ENCODE measurements around the gene TDRD9.

TDRD9 gene

DNA sequence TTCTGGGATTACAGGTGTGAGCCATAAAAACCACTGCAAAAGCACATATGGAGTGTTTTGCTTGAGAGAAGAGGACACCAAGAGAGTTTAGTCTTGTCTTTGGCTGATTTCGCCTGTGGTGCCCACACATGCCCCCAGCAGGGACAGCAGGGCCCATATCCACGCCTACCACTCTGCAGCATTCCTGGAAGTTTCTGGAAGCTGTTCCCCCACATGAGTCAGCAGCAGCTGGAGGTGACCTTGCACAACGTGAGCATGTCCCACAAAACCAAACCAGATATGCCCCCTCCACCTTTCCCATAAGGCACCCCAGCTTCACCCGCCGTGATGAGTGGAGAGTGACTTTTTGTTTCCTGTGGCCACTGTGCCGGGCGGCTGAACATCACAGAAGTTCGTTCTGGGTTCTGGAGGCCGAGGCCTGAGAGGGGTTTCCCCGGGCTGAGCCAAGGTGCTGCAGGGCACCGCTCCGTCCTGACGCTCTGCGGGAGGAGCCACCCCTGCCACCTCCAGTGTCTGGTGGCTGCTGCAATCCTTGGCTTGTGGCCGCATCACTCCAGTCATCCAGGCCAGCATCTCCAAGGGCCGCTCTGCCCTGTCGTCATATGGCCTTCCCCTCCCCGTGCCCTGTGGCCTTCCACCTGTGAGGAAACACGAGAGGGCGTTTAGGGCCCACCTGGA lies 162.0 kb downstream of the TDRD9 start:
- DNase-seq (ENCODE audit: low read depth in 2 of 2): no peak

DNA sequence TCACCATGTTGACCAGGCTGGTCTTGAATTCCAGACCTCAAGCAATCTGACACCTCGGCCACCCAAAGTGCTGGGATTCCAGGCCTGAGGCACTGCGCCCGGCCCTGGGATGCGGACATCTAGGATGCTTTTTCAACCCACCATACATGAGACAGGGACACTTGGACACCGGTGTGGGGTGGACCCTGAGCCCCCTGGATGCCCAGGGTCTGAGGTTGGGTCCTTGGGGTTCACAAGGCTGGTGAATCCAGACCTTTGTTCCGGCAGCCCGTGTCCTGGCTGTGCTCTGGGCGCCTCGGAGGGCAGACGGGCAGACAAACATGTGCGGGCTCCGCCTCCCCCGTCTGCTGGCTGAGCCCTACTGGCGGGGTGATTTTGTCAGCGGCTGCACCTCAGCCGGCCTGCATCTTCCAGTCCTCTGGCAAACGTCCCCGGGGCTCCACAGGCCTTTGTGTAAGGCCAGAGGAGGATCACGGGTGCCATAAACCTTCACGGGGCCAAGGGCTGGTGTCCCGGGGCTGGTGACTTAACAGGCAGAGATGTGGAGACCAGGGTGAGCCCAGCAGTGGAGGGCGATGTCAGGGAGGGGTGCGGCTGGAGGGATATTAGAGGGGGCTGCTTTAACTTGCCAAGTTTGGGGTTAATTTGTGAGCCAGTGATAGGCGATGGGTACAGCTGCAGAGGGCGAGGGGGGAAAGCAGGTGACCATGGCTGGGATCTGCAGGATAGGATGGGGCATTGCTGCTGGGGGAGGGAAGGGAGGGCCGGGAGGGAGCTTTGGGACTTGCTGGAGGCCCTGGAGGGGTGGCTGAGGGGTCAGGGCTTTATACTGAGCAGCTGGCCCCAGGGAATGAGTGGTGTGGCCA lies 163.0 kb downstream of the TDRD9 start:
- no peak for DNase-seq (ENCODE audit: low read depth in 2 of 2)

DNA sequence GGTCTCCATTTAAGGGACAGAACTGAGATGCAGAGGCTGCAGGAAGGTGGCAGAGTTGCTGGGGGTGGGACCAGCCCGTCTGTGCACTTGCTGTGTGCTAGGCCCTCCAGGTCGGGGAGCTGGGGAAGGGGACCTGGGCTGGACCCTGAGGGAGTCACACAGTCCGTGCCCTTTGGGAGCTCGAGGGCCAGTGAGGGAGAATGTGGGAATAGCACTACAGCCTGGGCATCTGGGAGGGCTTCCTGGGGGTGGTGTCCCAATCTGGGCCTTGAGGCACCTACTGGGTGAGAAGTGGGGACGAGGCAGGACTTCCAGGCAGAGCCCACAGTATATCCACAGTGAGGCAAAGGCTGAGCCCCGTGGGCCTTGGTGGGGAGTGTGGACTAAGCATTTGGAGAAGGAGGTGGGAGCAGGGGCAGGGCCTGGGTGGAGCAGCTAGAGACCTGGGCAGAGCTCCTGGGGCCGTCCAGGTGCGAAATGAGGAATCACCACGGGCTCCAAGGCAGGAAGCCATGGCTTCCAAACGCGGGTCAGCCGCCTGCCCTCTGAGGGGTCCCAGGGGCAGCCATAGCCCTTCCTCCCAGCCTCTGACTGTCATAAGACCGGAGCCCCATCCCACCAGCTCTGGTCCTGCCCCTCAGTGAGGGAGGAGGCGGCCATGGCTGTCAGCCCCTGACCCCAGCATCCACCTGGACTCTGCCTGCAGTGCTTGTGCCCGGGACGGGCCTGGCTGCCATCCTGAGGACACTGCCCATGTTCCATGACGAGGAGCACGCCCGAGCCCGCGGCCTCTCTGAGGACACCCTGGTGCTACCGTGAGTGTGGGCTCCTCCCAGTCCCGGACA lies 163.9 kb downstream of the TDRD9 start:
- no peak for DNase-seq (ENCODE audit: low read depth in 2 of 2)

DNA sequence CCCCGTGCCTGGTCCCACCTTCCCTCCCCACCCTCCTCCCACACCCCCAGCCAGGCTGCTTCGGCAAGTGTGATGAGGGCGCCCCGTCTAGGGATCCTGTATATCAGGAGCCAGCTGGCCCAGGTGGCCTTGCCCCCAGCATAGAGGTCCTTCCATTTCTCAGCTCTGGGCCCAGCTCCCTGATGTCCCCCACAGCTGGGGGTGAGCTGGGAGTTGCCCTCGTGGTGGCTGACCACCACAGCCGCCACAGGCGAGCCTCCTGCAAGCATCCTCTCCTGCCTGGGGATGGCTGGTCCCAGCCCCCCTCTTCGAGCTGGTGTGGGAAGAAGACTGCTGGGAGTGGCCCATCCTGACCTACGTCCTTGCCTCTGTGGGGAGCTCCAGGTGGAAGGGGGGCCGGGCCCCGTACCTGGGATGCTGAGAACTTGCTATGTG lies 164.7 kb downstream of the TDRD9 start:
- no peak for DNase-seq (ENCODE audit: low read depth in 2 of 2)

DNA sequence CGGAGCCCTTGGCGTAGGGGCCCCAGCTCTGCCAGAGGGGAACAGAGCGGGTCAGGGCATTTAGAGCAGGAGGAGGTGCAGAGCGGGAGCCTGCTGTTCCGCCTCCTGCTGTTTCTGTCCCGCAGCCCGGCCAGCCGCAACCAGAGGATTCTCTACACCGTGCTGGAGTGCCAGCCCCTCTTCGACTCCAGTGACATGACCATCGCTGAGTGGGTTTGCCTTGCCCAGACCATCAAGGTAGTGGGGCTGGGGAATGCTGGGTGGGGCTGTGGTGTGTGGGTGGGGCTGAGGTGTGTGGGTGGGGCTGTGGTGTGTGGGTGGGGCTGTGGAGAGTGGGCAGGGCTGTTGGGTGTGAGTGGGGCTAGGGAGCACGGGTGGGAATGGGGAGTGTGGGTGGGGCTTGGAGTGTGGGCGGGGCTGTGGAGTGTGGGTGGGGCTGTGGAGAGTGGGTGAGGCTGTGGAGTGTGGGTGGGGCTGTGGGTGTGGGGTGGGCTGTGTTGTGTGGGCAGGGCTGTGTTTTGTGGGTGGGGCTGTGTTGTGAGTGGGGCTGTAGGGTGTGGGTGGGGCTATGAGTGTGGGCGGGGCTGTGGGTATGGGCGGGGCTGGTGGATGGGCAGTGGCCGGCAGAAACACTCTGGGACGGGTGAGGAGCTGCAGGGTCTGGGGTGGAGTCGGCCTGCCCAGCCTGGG lies 165.3 kb downstream of the TDRD9 start:
- no peak for DNase-seq (ENCODE audit: low read depth in 2 of 2)

DNA sequence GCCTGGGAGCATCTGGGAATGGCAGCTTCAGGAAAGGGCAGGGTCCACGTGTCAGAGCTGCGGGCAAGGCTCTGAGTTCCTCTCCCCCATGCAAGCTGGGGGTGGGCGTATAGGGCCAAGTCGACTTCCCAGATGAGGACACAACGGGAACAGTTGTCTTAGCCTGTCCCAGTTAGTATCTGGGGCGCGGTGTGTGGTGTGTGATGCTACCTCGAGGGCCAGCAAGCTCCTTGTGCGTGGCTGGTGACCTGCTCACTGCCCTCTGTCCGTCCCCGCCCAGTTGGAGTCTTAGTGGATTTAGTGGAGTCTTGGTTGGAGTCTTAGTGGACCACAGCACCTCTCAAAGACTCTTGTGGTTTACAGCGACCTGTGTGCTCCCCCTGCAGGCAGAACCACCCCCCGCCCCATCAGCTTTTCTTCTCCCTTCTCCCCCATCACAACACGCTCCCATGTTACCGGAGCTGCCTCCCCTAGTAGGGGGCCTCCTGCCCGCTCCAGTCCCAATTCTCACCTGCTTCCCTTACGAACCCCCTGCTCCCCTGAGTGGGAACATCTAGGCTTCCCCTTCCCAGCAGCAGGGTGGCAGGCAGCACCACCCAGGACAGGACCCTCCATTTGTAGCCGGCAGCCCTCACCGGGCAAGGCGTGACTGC lies 165.9 kb downstream of the TDRD9 start:
- DNase-seq (ENCODE audit: low read depth in 2 of 2): no peak

DNA sequence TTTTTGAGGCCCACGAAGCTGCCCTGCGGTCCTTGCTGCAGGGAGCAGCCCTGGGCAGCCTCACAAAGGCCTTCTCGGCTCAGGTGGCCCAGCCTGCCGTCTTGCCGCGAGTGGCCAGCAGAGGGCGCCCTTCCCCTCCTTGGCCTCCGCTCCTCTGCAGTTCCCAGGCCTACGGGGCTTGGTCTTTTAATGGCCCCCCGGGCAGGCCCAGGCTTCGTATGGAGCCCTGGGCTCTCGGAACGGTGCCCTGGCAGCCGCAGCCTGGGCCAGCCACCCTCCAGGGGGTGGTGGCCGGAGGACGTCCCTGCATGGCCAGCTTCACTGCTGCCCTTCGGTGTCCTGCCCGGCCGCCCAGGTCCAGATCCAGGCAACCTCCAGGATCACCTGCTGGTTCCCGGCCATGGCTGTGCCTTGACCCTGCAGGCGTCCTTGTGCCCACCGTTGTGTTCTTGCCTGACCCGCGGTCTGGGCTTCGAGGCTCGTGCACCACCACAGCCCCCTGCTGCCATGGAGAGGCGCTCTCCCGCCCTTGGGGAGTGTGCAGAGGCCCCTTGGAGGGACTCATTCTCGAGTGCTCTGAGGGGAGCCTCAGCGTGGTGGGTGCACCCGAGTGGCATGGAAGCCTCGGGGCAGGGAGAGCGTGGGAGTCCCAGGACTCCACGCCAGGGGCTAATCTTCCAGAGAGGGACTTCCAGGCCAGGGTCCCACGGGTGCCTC lies 166.6 kb downstream of the TDRD9 start:
- peak; percentile 67 to 80 for DNase-seq (ENCODE audit: low read depth in 2 of 2)

DNA sequence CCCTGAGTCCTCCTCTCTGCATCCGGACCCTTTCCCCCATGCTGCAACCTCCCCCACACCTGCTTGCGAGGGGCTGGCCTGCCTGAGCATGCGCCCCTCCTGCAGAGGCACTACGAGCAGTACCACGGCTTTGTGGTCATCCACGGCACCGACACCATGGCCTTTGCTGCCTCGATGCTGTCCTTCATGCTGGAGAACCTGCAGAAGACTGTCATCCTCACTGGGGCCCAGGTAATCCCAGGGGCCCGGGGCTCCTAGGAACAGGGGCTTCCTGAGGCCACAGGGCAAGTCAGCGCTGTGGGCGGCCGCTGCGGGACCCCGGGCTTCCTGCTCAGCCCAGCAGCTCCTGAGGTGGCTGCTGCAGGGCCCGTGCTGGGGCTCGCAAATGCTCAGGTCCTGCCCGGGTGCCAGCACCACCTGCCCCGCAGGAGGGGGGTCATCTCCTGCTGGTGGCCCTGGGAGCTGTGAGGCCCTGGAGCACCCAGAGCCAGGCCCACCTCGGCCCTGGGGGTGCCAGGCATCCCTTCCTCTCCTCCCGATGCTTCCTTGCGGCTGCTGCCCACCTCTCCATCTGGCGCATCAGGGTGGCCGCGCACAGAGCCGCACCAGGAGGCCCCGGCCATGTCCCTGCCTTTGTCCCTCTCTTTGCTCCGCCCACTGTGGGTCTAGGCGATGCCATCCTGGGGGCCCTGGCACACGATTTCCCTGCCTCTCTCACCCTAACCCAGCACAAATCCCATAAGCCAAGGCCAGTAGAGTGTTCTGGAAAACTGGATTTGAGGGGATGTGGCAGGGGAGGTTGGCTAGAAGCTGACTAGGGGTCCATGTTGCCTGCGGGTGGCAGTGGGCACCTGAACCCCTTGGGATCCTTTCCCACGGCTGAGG lies 167.4 kb downstream of the TDRD9 start:
- no peak for DNase-seq (ENCODE audit: low read depth in 2 of 2)

DNA sequence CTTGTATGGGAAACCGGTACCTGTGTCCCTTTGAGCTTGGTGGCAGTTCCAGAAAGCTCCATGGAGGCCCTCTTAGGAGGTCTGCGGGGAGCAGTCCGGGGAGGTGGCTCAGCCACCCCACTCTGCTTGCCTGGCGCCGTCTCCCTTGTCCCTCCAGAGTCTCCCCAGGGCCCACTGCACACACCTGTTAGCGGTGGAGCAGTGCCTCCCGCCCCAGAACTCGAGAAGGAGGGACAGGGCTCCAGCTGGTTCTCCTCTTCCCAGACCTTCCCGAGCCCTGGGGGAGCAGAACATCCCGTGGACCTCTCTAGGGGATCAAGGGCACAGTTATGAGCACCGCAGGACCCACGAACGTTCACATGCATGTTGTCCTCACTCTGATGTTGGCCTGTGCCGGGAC lies 168.1 kb downstream of the TDRD9 start:
- no peak for DNase-seq (ENCODE audit: low read depth in 2 of 2)

DNA sequence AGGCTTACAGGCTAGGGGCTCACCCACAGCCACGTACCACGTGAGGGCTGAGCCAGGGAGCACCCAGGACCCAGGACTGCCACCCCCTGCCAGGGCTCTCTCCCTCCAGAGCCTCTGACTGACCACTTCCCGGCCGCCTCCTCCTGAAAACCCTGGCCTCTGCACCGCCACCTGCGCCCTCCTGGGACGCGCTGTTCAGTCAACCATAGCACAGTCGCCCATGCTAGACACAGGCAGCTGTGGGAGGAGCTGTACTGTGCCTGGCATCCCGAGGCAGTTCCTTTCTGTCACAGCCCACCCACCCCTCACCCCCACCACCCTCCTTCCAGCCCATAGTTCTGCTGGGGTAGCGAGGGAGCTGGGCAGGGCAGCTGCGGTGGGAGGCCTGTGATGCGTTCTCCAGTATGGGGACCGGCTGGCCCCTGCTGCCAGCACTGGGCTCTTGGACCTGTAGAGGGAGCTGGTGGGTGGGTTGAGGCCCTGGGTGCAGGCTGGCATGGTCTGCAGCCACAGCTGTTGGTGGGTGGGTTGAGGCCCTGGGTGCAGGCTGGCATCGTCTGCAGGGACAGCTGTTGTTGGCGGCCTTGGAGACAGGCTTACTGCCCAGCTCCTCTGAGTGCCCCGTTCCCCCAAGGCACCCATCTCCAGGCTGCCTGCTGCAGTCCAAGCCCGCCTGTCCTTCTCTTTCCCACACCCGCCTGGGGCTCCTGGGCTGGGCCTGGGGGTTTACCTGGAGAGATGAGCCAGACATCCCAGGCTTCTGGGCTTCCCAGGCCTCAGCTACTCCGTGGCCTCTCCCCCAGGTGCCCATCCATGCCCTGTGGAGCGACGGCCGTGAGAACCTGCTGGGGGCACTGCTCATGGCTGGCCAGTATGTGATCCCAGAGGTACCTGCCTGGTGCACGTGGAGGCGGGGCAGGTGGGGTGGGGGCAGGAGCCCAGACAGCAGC lies 168.8 kb downstream of the TDRD9 start:
- DNase-seq (ENCODE audit: low read depth in 2 of 2): no peak

DNA sequence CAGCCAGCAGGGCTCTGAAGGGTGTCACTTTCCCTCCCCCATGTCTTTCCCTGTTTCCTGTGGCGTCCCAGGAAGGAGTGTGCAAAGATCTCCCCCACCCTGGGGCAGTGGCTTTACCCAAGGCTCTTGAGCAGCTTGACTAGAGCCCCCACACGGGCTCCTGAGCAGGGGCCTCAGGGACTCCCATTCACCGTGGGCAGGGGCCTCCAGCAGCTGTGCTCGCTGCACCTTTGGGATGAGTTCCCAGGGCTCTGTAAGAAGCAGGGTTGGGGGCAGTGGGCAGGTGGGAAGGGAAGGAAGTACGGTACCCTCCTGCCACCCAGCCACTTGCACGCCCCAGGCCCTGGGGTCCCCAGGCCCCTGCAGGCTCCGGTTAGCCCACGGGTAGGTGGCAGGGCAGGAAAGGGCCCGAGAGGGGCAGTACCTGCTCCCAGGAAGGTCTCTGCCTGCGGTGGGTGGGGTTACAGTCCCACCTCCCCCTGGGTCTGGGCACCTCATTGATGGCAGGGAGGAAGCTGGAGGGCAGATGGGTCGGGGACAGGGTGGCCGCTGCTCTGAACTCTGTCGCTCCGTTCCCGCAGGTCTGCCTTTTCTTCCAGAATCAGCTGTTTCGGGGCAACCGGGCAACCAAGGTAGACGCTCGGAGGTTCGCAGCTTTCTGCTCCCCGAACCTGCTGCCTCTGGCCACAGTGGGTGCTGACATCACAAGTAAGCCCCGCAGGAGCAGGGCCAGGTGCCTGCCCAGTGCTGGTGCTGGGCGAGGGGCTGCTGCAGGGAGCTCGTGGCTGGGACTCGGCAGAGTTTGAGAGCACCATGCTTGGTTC lies 170.2 kb downstream of the TDRD9 start:
- DNase-seq (ENCODE audit: low read depth in 2 of 2): no peak

DNA sequence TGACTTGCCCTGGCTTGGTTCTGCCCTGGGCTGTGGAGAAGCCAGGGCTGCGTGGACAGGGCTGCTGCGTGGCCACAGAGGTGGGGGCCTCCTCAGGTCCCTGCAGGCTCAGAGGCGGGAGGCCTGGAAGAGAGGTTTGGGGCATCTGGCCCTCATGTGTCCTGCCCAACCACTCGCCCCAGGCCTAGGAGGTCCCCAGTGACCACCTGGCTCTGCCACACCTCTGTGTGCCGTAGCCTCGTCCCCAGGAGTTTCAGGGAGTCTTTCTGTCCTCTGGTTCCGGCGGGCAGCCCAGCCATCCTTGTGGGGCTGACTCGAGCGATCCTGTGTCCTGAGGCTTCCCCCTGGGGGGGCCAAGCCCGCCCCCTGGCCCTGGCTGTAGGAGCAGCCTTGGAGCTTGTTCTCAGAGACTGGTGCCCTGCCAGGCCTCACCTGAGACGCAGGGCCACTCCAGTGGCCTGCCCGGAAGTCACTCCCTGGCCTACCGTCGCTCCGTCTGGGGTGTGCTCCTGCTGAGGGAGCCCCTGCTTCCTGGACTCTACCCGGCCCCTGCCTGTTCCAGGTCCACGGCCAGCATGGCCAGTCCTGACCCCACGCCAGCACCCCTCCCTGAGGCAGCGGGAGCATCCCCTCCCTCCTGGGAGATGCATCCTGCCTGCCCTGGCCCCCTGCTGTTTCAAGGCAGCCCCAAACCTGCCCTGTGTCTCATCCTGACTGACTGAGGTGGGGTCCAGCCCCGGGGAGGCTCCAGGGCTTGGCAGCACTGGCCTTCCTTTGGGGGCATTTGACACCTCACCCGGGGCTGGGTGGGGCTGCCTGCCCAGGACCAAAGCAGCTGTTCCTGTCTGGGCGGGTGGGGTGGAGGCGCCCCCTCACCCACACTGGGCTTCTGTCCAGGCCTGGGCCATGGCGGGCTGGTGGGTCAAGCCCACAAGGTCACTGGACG lies 171.1 kb downstream of the TDRD9 start:
- no peak for DNase-seq (ENCODE audit: low read depth in 2 of 2)

DNA sequence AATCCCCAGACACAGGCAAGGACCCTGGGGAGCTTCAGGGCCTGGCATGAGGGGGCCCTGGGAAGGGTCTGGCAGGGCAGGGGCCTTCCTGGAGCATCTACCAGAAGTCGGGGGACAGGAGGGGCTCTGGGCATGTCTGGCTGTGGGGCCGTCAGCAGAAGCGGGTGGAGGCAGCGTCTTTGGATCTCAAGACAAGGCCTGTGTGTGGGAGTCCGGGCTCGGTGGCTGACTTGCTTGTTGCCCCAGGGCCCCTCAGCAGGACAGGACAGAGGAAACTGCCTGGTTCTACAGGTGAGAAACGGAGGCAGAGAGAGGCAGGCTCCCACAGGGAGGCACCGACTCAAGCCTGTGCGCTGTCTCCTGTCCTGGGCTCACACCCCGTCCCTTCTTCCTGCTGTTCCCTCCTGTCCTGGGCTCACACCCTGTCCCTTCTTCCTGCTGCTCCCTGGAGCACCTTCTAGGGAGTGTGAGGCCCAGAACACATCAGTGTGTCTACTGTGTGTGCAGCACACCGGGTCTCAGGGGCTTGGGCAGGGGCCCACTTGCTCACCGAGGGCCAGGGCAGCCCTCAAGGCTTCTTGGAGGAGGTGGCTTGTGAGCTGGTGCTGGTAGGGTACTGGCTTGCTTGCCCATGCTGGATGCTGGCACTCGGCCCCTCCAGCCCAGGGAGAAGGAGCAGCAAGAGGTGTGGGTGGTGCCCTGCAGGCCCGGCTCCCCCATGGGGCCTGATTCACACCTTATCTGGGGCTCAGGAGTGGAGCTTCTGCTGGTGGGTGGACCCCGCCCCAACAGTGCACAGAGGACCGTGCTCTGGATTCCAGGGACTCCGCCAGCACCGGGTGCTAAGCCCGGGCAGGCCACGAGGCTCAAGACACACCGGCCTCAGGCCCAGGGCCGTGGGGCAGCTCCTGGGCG lies 172.2 kb downstream of the TDRD9 start:
- DNase-seq (ENCODE audit: low read depth in 2 of 2): no peak

DNA sequence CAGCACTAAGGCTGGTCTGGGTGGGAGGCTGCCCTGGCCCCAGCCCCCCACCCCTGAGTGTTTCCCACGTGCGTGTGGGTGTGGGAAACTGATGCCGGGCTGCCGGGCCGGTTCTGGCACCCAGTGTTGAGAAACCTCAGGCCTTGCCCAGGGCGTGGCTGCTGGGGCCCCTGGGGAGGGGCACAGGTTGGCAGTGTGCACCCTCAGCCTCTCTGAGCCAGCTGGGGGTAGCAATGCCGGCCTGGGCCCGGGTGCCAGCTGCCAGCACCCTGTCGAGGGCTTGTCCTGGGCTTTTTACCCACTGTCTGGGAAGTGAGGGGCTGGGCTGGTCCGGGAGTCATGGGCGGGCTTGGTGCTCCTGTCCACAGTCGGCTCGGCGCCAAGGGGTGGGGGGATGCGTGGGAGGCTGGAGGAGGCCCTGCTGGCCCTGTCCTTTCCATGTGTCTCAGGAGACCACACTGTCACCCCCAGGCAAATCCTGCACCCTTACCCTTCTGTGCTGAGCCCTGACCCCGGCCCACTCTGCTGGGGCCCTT lies 172.9 kb downstream of the TDRD9 start:
- no peak for DNase-seq (ENCODE audit: low read depth in 2 of 2)
